Non-pigmented ciliary epithelial cell (primary cell): Measurements from ENCODE around the gene CRACR2A.

Source experiments
- DNase-seq: peaks from one replicate; pipeline ENCODE4 v3.0.0-alpha.2; 2010; ENCODE audit warnings: low read depth

CRACR2A gene

DNA sequence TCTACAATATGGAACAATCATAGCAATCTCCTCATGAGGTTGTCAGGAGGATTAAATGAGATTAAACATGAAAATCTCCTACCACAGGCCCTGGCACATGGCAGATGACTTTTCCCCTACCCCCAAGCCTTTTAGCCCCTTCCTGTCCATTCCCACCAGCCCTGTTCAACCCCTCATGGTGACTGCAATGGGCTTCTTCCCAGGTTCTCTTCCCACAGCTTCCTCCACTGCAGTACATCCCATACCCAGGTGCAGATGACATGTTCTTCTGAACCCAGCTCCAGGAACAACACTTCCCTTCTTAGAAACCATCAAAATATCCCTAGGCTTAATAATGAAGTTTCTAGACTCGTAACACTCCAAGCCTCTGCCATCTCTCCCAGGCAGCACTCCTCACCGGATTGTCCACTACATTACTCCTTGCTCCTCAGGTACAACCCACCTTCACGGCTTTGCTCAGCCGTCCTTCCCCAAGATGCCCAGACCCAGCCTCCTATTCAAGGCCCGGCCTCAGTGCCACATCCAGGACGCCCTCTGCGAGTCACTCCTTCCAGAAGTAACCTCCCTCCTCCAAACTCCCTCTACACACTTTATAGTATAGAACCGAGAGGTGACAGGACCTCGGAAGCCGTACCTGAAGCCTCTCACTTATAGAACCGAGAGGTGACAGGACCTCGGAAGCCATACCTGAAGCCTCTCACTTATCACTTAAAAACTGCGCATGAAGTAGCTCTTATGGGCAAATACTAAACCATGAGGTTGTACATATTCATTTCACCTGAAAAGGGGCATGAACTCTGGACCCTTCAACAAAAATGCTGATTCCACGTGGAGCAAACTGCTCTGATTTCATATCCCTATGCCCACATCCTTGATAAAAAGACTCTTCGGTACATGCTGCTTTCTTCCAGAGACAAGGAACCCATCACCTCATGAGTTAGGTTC is 1.5 kb downstream of the CRACR2A start:
- DNase-seq: no peak

DNA sequence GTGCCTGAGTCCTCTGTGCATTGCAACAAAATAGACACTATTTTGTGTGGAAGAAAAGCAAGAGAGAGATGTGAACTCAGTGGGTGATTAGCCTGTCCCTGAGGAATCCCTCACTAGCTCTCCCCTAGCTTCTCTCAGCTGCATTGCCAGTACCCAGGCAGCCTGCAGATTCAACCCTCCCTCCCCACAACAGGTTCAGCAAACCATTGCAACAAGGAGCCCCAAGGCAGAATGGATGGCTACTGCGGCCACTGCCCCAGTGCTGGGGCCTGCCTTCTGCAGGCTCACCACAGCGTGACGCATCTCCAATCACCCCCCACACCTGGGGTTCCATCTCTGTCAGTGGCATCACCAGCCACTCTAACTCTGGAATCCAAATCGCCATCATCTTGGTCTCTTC is 2.3 kb downstream of the CRACR2A start:
- no peak for DNase-seq

- DNase-seq: no peak
Measured at GRCh38 chr12:3748620-3749019, 4.3 kb downstream of the CRACR2A start.

- no peak for DNase-seq
Measured at GRCh38 chr12:3747976-3748619, 4.8 kb downstream of the CRACR2A start.

GRCh38 chr12:3747543-3747942 is 5.4 kb downstream of the CRACR2A start:
- no peak for DNase-seq

GRCh38 chr12:3746758-3747157 is 6.2 kb downstream of the CRACR2A start:
- no peak for DNase-seq

GRCh38 chr12:3745152-3745551 is 7.8 kb downstream of the CRACR2A start:
- DNase-seq: no peak

DNA sequence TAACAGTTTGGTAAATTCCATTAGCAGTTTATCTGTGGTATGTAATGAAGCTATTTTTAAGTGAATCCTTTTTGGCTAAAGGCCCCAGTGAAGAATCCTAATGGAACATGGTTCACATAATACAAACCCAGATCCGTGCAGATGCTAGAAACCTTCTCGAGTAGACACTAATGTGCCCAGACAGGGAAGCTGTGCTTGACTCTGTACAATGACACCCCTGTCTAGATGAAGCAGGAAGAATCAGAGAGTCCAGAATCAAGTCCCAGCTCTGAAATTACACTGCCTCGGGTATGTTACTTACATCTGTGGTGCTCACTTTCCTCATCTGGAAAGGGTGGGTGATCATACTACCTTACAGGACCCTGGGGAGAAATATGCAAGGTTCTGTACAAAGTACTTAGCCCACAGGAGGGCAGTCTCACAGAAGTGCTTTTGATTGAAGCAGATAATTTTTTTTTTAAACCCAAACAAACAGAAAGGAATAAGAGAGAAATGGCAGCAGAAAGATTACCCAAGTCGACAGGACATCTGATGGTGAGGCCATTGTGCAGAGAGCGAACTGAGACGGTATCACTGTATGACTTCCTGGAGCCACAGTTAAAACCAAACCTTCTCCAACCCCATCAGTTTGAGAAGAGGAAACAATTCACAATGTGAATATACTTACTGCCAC is 8.5 kb downstream of the CRACR2A start:
- no peak for DNase-seq

GRCh38 chr12:3743803-3744202 is 9.1 kb downstream of the CRACR2A start:
- no peak for DNase-seq

GRCh38 chr12:3741882-3742672 is 10.8 kb downstream of the CRACR2A start:
- DNase-seq: no peak

DNA sequence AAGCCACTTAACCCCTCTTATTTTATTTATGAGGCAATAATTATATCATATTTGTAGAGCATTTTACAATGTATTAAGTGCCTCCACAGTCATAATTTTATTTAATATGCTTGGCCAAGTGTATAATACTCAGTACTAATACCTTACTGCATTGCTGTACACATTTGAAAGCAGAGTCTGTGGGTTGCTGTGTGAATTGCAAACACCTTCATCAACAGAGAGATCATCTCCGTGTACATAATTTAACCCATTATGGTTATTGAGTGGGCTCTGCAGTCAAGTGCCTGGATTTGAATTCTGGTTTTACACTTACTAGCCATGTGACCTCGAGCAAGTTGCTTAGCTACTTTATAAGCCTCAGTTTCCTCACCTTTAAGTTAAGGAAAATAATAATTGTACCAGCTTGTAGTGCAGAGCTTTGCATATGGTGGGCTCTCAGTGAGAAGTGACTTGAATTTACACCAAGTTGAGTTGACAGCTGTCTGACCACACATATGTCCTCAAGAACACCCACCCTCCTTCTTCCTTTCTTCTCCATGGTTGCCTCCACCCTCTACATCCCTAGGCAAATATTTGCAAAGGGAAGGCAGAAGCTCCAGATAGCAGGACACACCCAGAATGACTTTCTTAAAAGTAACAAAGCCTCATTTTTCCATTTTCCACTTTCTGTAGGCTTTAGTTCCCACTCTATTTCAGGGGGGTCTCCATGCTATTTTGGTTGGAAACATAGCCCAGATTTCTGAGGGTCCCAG is 12.3 kb downstream of the CRACR2A start:
- DNase-seq: no peak

- no peak for DNase-seq
Measured at GRCh38 chr12:3735432-3735831, 17.5 kb downstream of the CRACR2A start.

GRCh38 chr12:3732901-3733300 is 20.0 kb downstream of the CRACR2A start:
- DNase-seq: no peak

GRCh38 chr12:3730111-3730510 is 22.8 kb downstream of the CRACR2A start:
- no peak for DNase-seq

GRCh38 chr12:3728686-3729085 is 24.2 kb downstream of the CRACR2A start:
- no peak for DNase-seq

DNA sequence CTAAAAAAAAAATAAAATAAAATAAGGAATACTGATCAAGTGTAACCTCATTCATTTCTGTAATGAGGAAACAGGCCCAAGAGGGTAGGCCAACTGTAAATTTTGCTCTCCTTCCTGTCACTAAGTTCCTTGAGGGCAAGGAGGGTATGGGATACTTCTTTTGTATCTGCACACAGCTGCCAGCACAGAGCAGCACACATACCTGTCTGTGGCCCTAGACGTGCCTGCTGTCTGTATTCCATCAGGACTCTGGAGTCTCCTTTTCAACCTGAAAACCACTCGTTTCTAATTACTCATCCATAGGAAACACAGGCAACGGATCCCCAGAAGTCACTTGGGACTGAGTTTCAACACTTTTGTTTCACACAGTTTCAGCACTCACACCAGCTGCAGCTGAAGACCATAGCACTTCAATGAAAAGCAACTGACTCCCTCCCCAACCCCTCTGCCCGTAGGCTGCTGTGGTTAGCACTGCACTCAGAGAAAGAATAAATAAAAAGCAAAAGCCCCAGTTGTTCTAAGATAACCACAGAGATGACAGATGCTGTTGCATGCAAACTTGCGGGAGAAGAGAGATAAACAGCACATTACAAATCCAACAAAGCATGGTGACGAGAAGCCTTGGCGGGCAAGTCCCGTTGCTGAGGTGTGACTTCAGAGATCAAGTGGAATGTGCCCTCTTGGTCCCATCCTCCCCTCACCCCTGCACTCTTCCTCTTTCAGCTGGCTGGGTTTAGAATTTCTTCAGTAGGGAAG is 24.9 kb downstream of the CRACR2A start:
- DNase-seq: no peak

- DNase-seq: no peak
Measured at GRCh38 chr12:3727354-3727753, 25.6 kb downstream of the CRACR2A start.

- DNase-seq: no peak
Measured at GRCh38 chr12:3726456-3726855, 26.5 kb downstream of the CRACR2A start.

DNA sequence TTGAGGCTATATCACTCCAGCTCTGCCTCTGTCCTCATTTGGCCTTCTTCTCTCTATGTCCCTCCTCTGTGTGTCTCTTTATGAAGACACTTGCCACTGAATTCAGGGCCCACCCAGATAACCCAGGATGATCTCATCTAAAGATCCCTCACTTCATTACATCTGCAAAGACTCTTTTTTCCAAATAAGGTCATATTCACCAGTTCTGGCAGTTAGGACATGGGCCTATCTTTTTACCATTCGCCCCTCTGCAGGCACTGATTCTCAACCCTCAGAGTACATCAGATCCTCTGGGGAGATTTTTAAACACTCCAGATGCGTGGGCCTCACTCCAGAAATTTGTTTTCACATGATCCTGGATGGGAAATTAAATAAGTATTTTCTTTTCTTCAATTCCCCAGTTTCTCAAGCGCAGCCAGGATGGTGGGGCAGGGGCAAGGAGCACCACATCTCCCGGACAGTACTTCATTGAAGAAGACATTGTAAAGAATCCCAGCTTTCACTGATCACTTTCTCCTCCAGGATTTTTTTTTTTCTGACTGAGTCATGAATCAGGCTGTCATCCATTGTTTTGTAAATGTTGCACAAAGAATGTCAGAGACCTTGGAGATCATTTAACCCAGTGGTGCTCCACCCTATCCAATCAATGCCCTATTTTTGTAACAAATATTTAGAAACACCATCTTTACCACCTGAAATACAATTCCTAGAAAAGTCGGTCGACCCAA is 27.4 kb downstream of the CRACR2A start:
- DNase-seq: no peak
